Spleen (tissue), 11 donors: Measurements from ENCODE around the gene ZYG11A. TPM values are rescaled to one million over a fixed set of nuclear protein-coding genes. Genes with fewer than 3 reads are reported as not detected.

Experiments used
- DNase-seq: peaks from one replicate; pipeline ENCODE4 v3.0.0-alpha.2; 2020
- H3K27ac ChIP-seq, 8 donors: fragments of 200-600 bp; sonication (generic) in 7 of 8; 1 replicate in 4 of 8; 2 replicates in 4 of 8; pipeline versions ENCODE4 v1.5.0 to v1.8.0; 2016 to 2021; ENCODE audit warnings: inconsistent platforms in 4 of 8, mild to moderate bottlenecking in 4 of 8, moderate library complexity in 1 of 8
- H3K27me3 ChIP-seq, 7 donors: fragments of 200-600 bp; sonication (generic) in 6 of 7; replicated peaks in 1 of 7; 1 replicate in 4 of 7; 2 replicates in 3 of 7; pipeline versions ENCODE4 v1.5.0 to v1.8.0; 2016 to 2021; ENCODE audit warnings: inconsistent platforms in 3 of 7, mild to moderate bottlenecking in 1 of 7
- H3K36me3 ChIP-seq, 6 donors: fragments of 200-600 bp; sonication (generic) in 5 of 6; 1 replicate in 4 of 6; 2 replicates in 2 of 6; pipeline versions ENCODE4 v1.5.0 to v1.8.0; 2016 to 2021; ENCODE audit warnings: inconsistent platforms in 2 of 6
- H3K4me1 ChIP-seq, 6 donors: fragments of 200-600 bp; sonication (generic) in 5 of 6; 1 replicate in 3 of 6; 2 replicates in 3 of 6; pipeline versions ENCODE4 v1.5.0 to v1.8.0; 2016 to 2021; ENCODE audit warnings: inconsistent platforms in 3 of 6
- H3K4me3 ChIP-seq, 8 donors: fragments of 200-600 bp; sonication (generic) in 7 of 8; 1 replicate in 4 of 8; 2 replicates in 4 of 8; pipeline versions ENCODE4 v1.5.0 to v1.8.0; 2016 to 2021; ENCODE audit warnings: inconsistent platforms in 4 of 8, mild to moderate bottlenecking in 4 of 8, moderate library complexity in 2 of 8
- H3K9me3 ChIP-seq, 8 donors: fragments of 200-600 bp; sonication (generic) in 7 of 8; 1 replicate in 4 of 8; 2 replicates in 4 of 8; pipeline versions ENCODE4 v1.5.0 to v1.8.0; 2016 to 2021; ENCODE audit warnings: inconsistent platforms in 4 of 8
- POLR2A ChIP-seq, 3 donors: fragments of 450-650 bp; IDR thresholded peaks; one replicate each; pipeline ENCODE4 v1.5.1; 2017; ENCODE audit warnings: antibody characterized with exemption in 3 of 3, mild to moderate bottlenecking in 1 of 3
- POLR2AphosphoS5 ChIP-seq, 3 donors: sonication (generic); formaldehyde crosslinking; IDR thresholded peaks; one replicate each; pipeline ENCODE4 v1.5.1; 2017; ENCODE audit warnings: antibody characterized with exemption in 3 of 3
- WGBS, 5 donors: extraction: QIAGEN DNeasy Blood & Tissue Kit in 3 of 5; methylation state at CpG; one replicate each; pipeline versions ENCODE4 v1.1.5 to v1.1.7; 2013 to 2018; 5-methylcytosine and 5-hydroxymethylcytosine counted together
- intact Hi-C: fragments of 100-400 bp; cut with DNase I; formaldehyde crosslinking; loops from one replicate; pipeline ENCODE4 v1.15.0; 2023; ENCODE audit warnings: low total_unique reads
- polyA plus RNA-seq, 3 donors: library from polyadenylated mRNA; stranded (reverse); fragments of 200-250 nt; gene quantifications; one replicate each; pipeline ENCODE4 v1.2.1, GENCODE V29; 2013
- total RNA-seq, 7 donors: library from RNA; depleted of rRNA in 3 of 7; stranded (reverse); fragments of >200 nt in 3 of 7; fragmentation: NEBNext Ultra II Directional in 4 of 7; extraction: Animal tissue kit (Norgen Biotek cat#: 25700) in 4 of 7; gene quantifications; one replicate each; pipeline versions ENCODE4 v1.1.0 to v1.2.1, GENCODE V29; 2016 to 2021
- TF ChIP-seq, protein P1 (sequence below), 11 experiments: fragments of 200-600 bp in 7 of 11; fragments of 450-650 bp in 4 of 11; sonication (generic) in 4 of 11; IDR thresholded peaks in 8 of 11; conservative IDR thresholded peaks in 3 of 11; 1 replicate in 7 of 11; 2 replicates in 4 of 11; pipeline versions ENCODE4 v1.4.0 to v1.8.0; 2016 to 2021; ENCODE audit warnings: antibody characterized with exemption in 11 of 11, inconsistent platforms in 4 of 11, mild to moderate bottlenecking in 1 of 11
- donor health status: healthy with polysubstance abuse.
- donor health status: DM: no; HTN: no; CAD: no; lungs with moderate emphysema.
- donor health status: DM: no; HTN: no; CAD: no.
- donor health status: Bipolar disorder and iron deficiency.
- donor health status: healthy.
- donor health status: DM: no; HTN: no; CAD: no.
- donor health status: DM: yes; HTN: yes; CAD: no.

Gene ZYG11A
- total and polyA plus RNA-seq, 10 donors = 0.02 to 0.85 (median 0.16) TPM

DNA sequence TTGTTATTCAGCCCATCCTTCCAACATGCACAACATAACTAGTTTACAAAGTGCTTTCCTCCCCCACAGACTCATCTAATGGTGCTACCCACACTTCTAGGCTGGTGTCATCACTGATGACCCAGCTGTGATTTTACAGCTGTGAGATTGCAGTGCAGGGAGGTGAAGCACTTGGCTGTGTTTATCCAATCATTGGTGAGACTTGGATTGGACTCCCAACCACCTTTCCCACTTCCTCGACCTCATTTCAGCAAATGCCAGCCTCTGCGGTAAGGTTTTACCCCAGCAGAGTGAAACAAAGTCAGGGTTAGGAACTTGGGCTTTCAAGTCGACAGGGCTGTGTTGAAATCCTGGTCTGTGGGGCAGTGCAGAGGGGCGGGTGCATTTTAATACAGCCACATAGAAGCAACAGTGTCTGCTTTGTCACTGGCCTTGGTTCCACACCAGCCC is 56.9 kb downstream of the ZYG11A start:
- WGBS, 5 donors = 34 to 69% (median 48%) methylated on average over 4 of the region's 4 CpGs
- intact Hi-C loops = no loop called here
- no peaks in the 10 kb centered on the region for H3K27me3 ChIP-seq
- peaks cover 0 to 4% (median 0%) of the 10 kb centered on the region in 6 donors for H3K4me1 ChIP-seq
- no peak for DNase-seq
- no peak overlapping the region for H3K4me3 ChIP-seq
- H3K36me3 ChIP-seq = peaks cover 0 to 47% (median 0%) of the 10 kb centered on the region in 6 donors
- no peak overlapping the region for H3K27ac ChIP-seq
- TF ChIP-seq POLR2A (IDR thresholded peaks at IDR 0.05) = no peak
- TF ChIP-seq POLR2AphosphoS5 (IDR thresholded peaks at IDR 0.05) = no peak
- TF ChIP-seq, protein P1, sequence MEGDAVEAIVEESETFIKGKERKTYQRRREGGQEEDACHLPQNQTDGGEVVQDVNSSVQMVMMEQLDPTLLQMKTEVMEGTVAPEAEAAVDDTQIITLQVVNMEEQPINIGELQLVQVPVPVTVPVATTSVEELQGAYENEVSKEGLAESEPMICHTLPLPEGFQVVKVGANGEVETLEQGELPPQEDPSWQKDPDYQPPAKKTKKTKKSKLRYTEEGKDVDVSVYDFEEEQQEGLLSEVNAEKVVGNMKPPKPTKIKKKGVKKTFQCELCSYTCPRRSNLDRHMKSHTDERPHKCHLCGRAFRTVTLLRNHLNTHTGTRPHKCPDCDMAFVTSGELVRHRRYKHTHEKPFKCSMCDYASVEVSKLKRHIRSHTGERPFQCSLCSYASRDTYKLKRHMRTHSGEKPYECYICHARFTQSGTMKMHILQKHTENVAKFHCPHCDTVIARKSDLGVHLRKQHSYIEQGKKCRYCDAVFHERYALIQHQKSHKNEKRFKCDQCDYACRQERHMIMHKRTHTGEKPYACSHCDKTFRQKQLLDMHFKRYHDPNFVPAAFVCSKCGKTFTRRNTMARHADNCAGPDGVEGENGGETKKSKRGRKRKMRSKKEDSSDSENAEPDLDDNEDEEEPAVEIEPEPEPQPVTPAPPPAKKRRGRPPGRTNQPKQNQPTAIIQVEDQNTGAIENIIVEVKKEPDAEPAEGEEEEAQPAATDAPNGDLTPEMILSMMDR (IDR thresholded peaks at IDR 0.05 in 8 of 11, conservative IDR thresholded peaks at IDR 0.05 in 3 of 11) = no peak
- H3K9me3 ChIP-seq = no peaks in the 10 kb centered on the region

DNA sequence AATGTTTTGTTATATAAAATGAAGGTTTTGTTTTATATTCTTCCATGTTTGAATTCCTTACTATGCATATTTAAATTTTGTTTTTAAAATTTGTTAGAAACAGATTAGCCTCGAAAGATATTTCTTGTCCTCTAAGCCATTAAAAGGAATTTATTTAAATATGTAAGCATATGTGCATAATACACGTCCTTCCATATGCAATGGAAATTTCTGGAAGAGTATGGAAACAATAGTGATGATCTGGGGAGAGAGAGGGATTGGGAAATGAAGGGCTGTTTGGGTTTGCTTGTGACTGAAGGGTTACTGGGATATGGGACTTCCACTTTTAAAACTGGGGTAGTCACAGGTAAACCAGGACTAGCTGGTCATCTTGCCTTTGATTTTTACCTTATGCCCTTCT is 57.8 kb downstream of the ZYG11A start:
- intact Hi-C loops = no loop called here
- H3K27ac ChIP-seq = no peak overlapping the region
- peaks cover 0 to 4% (median 0%) of the 10 kb centered on the region in 7 donors for H3K27me3 ChIP-seq
- no peak overlapping the region for H3K4me3 ChIP-seq
- DNase-seq = no peak
- H3K36me3 ChIP-seq = peaks cover 0 to 44% (median 0%) of the 10 kb centered on the region in 6 donors
- 81 to 94% (median 91%) methylated on average over 2 of the region's 2 CpGs for WGBS, 5 donors
- TF ChIP-seq, protein P1 (IDR thresholded peaks at IDR 0.05 in 8 of 11, conservative IDR thresholded peaks at IDR 0.05 in 3 of 11) = no peak
- TF ChIP-seq POLR2AphosphoS5 (IDR thresholded peaks at IDR 0.05) = no peak
- no peak for TF ChIP-seq POLR2A (IDR thresholded peaks at IDR 0.05)
- H3K9me3 ChIP-seq = no peaks in the 10 kb centered on the region
- peaks cover 0 to 4% (median 0%) of the 10 kb centered on the region in 6 donors for H3K4me1 ChIP-seq

GRCh38 chr1:52901384-52901783 is 58.8 kb downstream of the ZYG11A start:
- H3K4me3 ChIP-seq = no peak overlapping the region

DNA sequence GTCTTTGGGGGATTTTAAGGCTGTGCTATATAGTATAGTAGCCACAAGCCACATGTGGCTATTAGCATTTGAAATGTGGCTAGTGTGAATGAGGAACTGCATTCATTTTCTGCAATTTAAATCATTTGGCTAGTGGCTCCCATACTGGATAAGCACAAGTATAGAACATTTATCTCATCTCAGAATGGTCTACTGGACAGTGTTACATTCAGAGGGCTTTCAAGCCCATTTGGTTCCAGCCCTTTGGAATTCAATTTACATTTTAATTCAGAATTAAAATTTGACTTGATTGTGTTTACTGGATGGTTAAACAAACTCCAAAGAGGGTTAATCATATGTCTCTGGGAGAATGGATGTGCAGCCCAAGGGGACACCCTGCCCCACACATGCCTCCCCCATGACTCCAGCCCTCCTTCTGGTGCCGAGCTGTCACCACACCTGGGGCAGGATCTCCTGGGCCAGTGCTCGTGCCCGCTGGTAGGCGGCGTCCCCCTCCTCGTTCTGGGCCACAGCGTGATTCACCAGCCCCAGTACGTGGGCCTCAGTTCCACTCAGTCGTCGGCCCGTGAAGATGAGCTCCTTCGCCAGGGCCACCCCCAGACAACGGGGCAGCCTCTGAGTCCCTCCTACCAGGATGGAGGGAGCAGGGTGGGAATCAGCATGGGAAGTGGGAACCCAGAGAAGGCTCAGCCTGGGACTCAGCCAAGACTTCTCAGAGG is 61.8 kb downstream of the ZYG11A start:
- H3K36me3 ChIP-seq = peaks cover 0 to 30% (median 0%) of the 10 kb centered on the region in 6 donors
- TF ChIP-seq, protein P1 (IDR thresholded peaks at IDR 0.05 in 8 of 11, conservative IDR thresholded peaks at IDR 0.05 in 3 of 11) = no peak
- peaks cover 0 to 4% (median 0%) of the 10 kb centered on the region in 7 donors for H3K27me3 ChIP-seq
- intact Hi-C loops = no loop called here
- DNase-seq = no peak
- peaks cover 0 to 3% (median 0%) of the 10 kb centered on the region in 6 donors for H3K4me1 ChIP-seq
- H3K4me3 ChIP-seq = no peak overlapping the region
- WGBS, 5 donors = 93 to 94% (median 94%) methylated on average over 13 of the region's 13 CpGs
- H3K9me3 ChIP-seq = no peaks in the 10 kb centered on the region
- no peak overlapping the region for H3K27ac ChIP-seq

More at GRCh38 chr1:52901384-52901783, 58.8 kb downstream of the ZYG11A start:
- TF ChIP-seq, protein P1 (IDR thresholded peaks at IDR 0.05 in 8 of 11, conservative IDR thresholded peaks at IDR 0.05 in 3 of 11) = no peak
- TF ChIP-seq POLR2A (IDR thresholded peaks at IDR 0.05) (no peak), POLR2AphosphoS5 (IDR thresholded peaks at IDR 0.05) (no peak)
- Histone ChIP-seq H3K9me3 (no peaks in the 10 kb centered on the region), H3K36me3 (peaks cover 0 to 34% (median 0%) of the 10 kb centered on the region in 6 donors), H3K4me1 (peaks cover 0 to 4% (median 0%) of the 10 kb centered on the region in 6 donors), H3K27ac (no peak overlapping the region), H3K27me3 (peaks cover 0 to 4% (median 0%) of the 10 kb centered on the region in 7 donors)
- WGBS, 5 donors = 72 to 88% (median 79%) methylated on average over 1 of the region's 1 CpG
- intact Hi-C loops = no loop called here
- no peak for DNase-seq
